Measurements from ENCODE around the gene NFIX. TPM values are rescaled to one million over a fixed set of nuclear protein-coding genes. Genes with fewer than 3 reads are reported as not detected.

Gene NFIX
- polyA plus RNA-seq, 1 donor (not counting 4 experiments of a cell fraction or from before 2014, with no cell fraction given): 5.2 TPM

- no peaks in the 10 kb centered on the region for H3K9me1 ChIP-seq (ENCODE audit: control insufficient read depth, extremely low read depth, insufficient read depth, low read length)
- H3K4me3 ChIP-seq (ENCODE audit: control insufficient read depth in 2 of 3, extremely low read depth in 1 of 3, insufficient read depth in 2 of 3, low read depth in 1 of 3, low read length in 3 of 3): peak within 1 kb of the TSS; percentile 85 to 96 (median 95)
- FAIRE-seq (no peak), DNase-seq (ENCODE audit: low read depth, low spot score) (no peak)
- H3K36me3 ChIP-seq (ENCODE audit: control insufficient read depth in 2 of 2, extremely low read depth in 1 of 2, insufficient read depth in 2 of 2, low read length in 2 of 2): peaks cover 19 to 25% of the 10 kb centered on the region in 2 experiments
- no peaks in the 10 kb centered on the region for H3K27me3 ChIP-seq (ENCODE audit: control insufficient read depth, extremely low read depth, insufficient read depth, low read length)
- peak within 1 kb of the TSS; percentile 90 for H3K4me2 ChIP-seq (ENCODE audit: control insufficient read depth, extremely low read depth, insufficient read depth, low read depth, low read length)
- TF ChIP-seq, protein P1, sequence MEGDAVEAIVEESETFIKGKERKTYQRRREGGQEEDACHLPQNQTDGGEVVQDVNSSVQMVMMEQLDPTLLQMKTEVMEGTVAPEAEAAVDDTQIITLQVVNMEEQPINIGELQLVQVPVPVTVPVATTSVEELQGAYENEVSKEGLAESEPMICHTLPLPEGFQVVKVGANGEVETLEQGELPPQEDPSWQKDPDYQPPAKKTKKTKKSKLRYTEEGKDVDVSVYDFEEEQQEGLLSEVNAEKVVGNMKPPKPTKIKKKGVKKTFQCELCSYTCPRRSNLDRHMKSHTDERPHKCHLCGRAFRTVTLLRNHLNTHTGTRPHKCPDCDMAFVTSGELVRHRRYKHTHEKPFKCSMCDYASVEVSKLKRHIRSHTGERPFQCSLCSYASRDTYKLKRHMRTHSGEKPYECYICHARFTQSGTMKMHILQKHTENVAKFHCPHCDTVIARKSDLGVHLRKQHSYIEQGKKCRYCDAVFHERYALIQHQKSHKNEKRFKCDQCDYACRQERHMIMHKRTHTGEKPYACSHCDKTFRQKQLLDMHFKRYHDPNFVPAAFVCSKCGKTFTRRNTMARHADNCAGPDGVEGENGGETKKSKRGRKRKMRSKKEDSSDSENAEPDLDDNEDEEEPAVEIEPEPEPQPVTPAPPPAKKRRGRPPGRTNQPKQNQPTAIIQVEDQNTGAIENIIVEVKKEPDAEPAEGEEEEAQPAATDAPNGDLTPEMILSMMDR (optimal IDR thresholded peaks at IDR 0.05 in 1 of 3, IDR thresholded peaks at IDR 0.05 in 1 of 3, conservative IDR thresholded peaks at IDR 0.05 in 1 of 3; ENCODE audit: extremely low read depth in 1 of 3, insufficient read depth in 2 of 3, low read length in 3 of 3): no peak
- no peak for TF ChIP-seq EZH2 (IDR thresholded peaks at IDR 0.05; ENCODE audit: low read length)
- peaks cover 32% of the 10 kb centered on the region for H3K4me1 ChIP-seq (ENCODE audit: control insufficient read depth, extremely low read depth, insufficient read depth, low read length)
- peak within 1 kb of the TSS; percentile 74 for H2AFZ ChIP-seq (ENCODE audit: control insufficient read depth, low read length)
- dilution Hi-C loops (cut with MboI; ENCODE audit: extremely low pct_ligation_motif_present, low sequenced_read_pairs): no loop called here
- no peaks in the 10 kb centered on the region for H3K9me3 ChIP-seq (ENCODE audit: control insufficient read depth, low read depth, low read length)
- H3K79me2 ChIP-seq (ENCODE audit: control insufficient read depth, insufficient read depth, low read length): peaks cover 62% of the 10 kb centered on the region
- H4K20me1 ChIP-seq (ENCODE audit: control insufficient read depth, extremely low read depth, insufficient read depth, low read length): peaks cover 17% of the 10 kb centered on the region
- H3K27ac ChIP-seq (ENCODE audit: control insufficient read depth, insufficient read depth, low read length): peak within 1 kb of the TSS; percentile 84
- H3K9ac ChIP-seq (ENCODE audit: control insufficient read depth, extremely low read depth, insufficient read depth, low read length): peak within 1 kb of the TSS; percentile 91
Measured at GRCh38 chr19:13117772-13118423, 122.6 kb downstream of the NFIX start, which contains the start of gene NACC1. TSS of gene NACC1 (plus strand) at chr19:13118264. CDS start at chr19:13135208, 16,944 bp downstream.

DNA sequence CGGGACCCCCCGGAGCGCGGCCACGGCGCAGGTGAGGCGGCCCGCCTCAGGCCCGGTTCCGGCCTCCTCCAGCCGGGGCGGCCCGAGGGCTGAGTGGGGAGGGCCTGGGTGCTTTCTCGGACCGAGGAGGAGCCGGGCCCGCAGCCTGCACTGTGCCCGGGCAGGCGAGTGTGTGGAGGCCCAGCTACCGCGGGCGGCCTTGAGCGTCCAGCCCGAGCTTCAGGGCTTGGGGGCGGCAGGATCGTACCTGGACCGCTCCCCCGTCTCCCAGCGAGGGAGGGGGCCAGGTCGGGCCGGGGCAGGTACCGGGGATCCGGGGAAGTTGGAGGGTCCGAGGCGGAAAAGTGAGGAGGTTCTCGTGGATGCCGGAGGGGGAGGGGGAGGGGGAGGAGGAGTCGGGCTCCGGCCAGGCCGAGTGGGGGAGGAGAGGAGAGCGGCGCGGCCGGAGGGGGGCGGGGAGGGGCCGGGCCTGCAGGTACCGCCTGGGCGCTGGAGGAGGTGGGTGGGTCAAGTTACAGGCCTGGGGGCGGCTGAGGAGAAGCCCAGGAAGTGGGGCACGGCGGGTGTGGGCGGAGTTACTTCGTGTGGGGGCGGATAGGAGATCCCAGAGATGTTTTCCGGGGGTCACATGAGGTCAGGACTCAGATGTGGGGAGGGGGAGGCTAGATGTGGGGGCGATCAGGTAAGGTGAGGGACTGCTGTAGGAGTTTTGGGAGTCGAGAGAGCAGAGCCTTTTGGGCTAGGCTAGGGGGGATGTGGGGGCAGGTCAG, 123.3 kb downstream of the NFIX start:
- no peak overlapping the region for H2AFZ ChIP-seq (ENCODE audit: control insufficient read depth, low read length)
- FAIRE-seq (no peak), DNase-seq (ENCODE audit: low read depth, low spot score) (no peak)

More for the DNA sequence above, 123.3 kb downstream of the NFIX start:
- no peaks in the 10 kb centered on the region for H3K9me1 ChIP-seq (ENCODE audit: control insufficient read depth, extremely low read depth, insufficient read depth, low read length)
- TF ChIP-seq EZH2 (IDR thresholded peaks at IDR 0.05; ENCODE audit: low read length): no peak
- TF ChIP-seq, protein P1 (optimal IDR thresholded peaks at IDR 0.05 in 1 of 3, IDR thresholded peaks at IDR 0.05 in 1 of 3, conservative IDR thresholded peaks at IDR 0.05 in 1 of 3; ENCODE audit: extremely low read depth in 1 of 3, insufficient read depth in 2 of 3, low read length in 3 of 3): no peak
- H3K4me1 ChIP-seq (ENCODE audit: control insufficient read depth, extremely low read depth, insufficient read depth, low read length): peaks cover 32% of the 10 kb centered on the region
- no peaks in the 10 kb centered on the region for H3K9me3 ChIP-seq (ENCODE audit: control insufficient read depth, low read depth, low read length)
- H4K20me1 ChIP-seq (ENCODE audit: control insufficient read depth, extremely low read depth, insufficient read depth, low read length): peaks cover 20% of the 10 kb centered on the region
- no peaks in the 10 kb centered on the region for H3K27me3 ChIP-seq (ENCODE audit: control insufficient read depth, extremely low read depth, insufficient read depth, low read length)
- peaks cover 16 to 30% of the 10 kb centered on the region in 2 experiments for H3K36me3 ChIP-seq (ENCODE audit: control insufficient read depth in 2 of 2, extremely low read depth in 1 of 2, insufficient read depth in 2 of 2, low read length in 2 of 2)
- dilution Hi-C loops (cut with MboI; ENCODE audit: extremely low pct_ligation_motif_present, low sequenced_read_pairs): no loop called here
- H3K4me3 ChIP-seq (ENCODE audit: control insufficient read depth in 2 of 3, extremely low read depth in 1 of 3, insufficient read depth in 2 of 3, low read depth in 1 of 3, low read length in 3 of 3): peak overlapping the region; percentile 63 to 95 (median 91)
- peak overlapping the region; percentile 78 for H3K9ac ChIP-seq (ENCODE audit: control insufficient read depth, extremely low read depth, insufficient read depth, low read length)
- H3K4me2 ChIP-seq (ENCODE audit: control insufficient read depth, extremely low read depth, insufficient read depth, low read depth, low read length): peak overlapping the region; percentile 90
- H3K79me2 ChIP-seq (ENCODE audit: control insufficient read depth, insufficient read depth, low read length): peaks cover 69% of the 10 kb centered on the region
- H3K27ac ChIP-seq (ENCODE audit: control insufficient read depth, insufficient read depth, low read length): peak overlapping the region; percentile 43
